ENCODE results near the gene PTPRN2. TPM values are rescaled to one million over a fixed set of nuclear protein-coding genes. Genes with fewer than 3 reads are reported as not detected.

The PTPRN2 gene
- total RNA-seq, 4 donors from 2014 or later = 14.9 to 34.3 (median 21.3) TPM

DNA sequence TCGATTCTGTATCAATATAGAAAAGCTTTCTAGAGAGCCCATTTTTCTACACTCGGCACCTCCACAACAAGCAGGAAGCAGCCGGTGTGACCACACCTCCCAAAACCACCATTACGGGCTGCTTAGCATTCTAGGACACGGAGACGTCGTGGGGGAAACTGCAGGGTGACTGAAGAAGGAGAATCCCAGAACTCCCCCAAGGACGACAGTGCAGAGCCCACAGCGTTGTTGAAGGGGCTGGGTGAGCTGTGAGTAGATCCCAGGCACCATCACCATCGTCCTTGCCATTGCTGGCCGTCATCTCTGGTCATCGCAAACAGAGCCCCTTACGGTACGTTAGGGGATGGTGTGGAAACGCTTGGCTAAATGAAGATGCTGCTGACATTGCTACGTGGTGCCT, 351.8 kb downstream of the PTPRN2 start:
- no peak for TF ChIP-seq POLR2A (IDR thresholded peaks at IDR 0.05)
- TF ChIP-seq, protein P1, sequence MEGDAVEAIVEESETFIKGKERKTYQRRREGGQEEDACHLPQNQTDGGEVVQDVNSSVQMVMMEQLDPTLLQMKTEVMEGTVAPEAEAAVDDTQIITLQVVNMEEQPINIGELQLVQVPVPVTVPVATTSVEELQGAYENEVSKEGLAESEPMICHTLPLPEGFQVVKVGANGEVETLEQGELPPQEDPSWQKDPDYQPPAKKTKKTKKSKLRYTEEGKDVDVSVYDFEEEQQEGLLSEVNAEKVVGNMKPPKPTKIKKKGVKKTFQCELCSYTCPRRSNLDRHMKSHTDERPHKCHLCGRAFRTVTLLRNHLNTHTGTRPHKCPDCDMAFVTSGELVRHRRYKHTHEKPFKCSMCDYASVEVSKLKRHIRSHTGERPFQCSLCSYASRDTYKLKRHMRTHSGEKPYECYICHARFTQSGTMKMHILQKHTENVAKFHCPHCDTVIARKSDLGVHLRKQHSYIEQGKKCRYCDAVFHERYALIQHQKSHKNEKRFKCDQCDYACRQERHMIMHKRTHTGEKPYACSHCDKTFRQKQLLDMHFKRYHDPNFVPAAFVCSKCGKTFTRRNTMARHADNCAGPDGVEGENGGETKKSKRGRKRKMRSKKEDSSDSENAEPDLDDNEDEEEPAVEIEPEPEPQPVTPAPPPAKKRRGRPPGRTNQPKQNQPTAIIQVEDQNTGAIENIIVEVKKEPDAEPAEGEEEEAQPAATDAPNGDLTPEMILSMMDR (IDR thresholded peaks at IDR 0.05) = no peak
- no peaks in the 10 kb centered on the region for H3K36me3 ChIP-seq
- H3K4me1 ChIP-seq = no peaks in the 10 kb centered on the region
- H3K27ac ChIP-seq = no peak overlapping the region
- peak in 1 of 3 donors; percentile 23 for DNase-seq
- H3K4me3 ChIP-seq = no peak overlapping the region
- peaks cover 0 to 5% (median 0%) of the 10 kb centered on the region in 4 donors for H3K9me3 ChIP-seq
- no peaks in the 10 kb centered on the region for H3K27me3 ChIP-seq

DNA sequence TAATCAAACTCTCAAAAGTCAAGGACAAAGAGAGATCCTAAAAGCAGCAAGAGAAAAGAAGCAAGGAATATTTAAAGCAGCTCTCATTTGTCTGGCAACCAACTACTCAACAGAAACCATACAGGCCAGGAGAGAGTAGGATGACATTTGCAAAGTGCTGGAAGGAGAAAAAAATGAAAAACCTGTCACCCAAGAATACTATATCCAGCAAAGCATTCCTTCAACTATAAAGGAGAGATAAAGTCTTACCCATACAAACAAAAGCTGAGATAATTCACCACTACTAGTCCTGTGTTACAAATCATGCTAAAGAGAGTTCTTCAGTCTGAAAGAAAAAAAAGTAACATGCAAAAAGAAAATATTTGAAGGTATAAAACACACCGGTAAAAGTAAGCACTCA, 357.7 kb downstream of the PTPRN2 start:
- TF ChIP-seq POLR2A (IDR thresholded peaks at IDR 0.05) = no peak
- TF ChIP-seq, protein P1 (IDR thresholded peaks at IDR 0.05) = no peak
- no peak for DNase-seq
- Histone ChIP-seq H3K27me3 (no peaks in the 10 kb centered on the region), H3K9me3 (peaks cover 0 to 6% (median 0%) of the 10 kb centered on the region in 4 donors), H3K4me1 (no peaks in the 10 kb centered on the region), H3K36me3 (no peaks in the 10 kb centered on the region), H3K4me3 (no peak overlapping the region), H3K27ac (no peak overlapping the region)

DNA sequence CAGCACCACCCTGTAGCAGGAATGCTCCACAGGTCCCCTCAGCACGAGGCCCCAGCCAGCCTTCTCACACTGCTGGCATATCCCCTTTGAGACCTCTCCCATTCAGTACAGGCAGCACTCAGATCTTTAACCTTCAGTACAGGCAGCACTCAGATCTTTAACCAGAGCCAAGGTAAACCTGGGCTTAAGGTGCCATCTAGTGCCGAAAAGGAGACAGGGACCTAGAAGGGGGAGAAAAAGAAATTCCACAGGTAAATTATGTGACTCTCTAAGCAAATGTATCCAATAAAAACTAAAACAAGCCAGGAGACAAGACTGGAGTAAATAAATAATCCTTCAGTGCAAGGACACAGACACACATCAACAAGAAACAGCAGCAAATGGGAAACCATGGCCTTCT, 358.6 kb downstream of the PTPRN2 start:
- peaks cover 0 to 6% (median 0%) of the 10 kb centered on the region in 4 donors for H3K9me3 ChIP-seq
- H3K27me3 ChIP-seq = no peaks in the 10 kb centered on the region
- H3K4me3 ChIP-seq = no peak overlapping the region
- TF ChIP-seq POLR2A (IDR thresholded peaks at IDR 0.05) = no peak
- TF ChIP-seq, protein P1 (IDR thresholded peaks at IDR 0.05) = no peak
- no peaks in the 10 kb centered on the region for H3K4me1 ChIP-seq
- no peak overlapping the region for H3K27ac ChIP-seq
- DNase-seq = no peak
- H3K36me3 ChIP-seq = no peaks in the 10 kb centered on the region

DNA sequence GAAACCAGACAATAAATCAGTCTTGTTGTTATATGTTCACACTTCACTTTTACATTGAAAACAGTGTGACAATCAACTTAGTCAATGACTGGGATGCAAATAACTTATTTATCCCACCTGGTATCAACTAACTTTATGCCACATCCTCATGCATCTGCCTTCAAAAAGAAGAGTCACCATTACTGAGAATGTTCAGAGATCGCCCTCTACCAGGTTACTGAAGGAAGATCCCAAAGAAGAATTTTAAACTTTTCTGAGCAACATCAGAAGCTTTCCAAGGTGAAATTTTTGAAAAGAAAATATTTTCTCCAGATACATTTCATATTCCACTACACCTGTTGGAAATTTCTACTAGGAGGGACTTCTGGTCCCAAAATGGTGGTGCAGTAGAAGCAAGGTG, 359.5 kb downstream of the PTPRN2 start:
- Histone ChIP-seq H3K4me1 (no peaks in the 10 kb centered on the region), H3K4me3 (no peak overlapping the region), H3K9me3 (peaks cover 0 to 6% (median 0%) of the 10 kb centered on the region in 4 donors), H3K36me3 (no peaks in the 10 kb centered on the region), H3K27me3 (no peaks in the 10 kb centered on the region), H3K27ac (no peak overlapping the region)
- DNase-seq = no peak
- TF ChIP-seq, protein P1 (IDR thresholded peaks at IDR 0.05) = no peak
- TF ChIP-seq POLR2A (IDR thresholded peaks at IDR 0.05) = no peak

DNA sequence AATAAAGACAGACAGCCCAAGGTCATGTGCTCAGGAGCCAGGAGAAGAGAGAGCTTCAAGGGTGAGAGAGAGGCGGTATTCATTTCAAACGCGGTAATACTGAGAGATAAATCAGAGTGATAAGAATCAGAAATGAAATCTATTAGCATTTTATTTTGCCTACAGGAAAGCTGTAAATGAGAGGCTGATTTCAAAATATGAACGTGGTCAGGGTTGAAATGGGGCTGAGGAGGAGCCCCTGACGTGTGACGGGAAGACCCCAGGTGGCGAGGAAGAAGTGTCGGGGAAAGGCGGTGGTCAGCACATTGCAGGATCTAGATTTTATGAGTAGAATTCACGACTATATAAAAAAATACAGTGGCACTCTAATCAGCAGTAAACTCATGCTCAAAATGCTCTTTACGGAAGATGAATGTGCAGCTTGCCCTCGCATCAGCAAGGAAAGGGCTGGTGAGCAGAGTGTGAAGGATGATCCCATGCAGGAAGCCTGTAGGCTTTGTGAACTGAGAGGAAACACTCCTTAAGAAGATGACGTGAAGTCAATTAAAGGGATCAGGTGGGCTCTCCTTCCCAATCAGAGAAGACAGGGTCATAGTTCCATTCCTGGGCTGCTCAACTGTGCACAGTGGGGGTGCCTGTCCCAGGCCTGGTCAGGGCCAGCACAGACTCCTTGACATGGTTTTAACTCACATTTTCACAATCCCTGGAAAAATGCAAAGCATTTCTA, 360.2 kb downstream of the PTPRN2 start:
- Histone ChIP-seq H3K36me3 (no peaks in the 10 kb centered on the region), H3K4me1 (no peaks in the 10 kb centered on the region), H3K9me3 (peaks cover 0 to 6% (median 0%) of the 10 kb centered on the region in 4 donors), H3K4me3 (no peak overlapping the region), H3K27ac (no peak overlapping the region), H3K27me3 (no peaks in the 10 kb centered on the region)
- TF ChIP-seq, protein P1 (IDR thresholded peaks at IDR 0.05) = no peak
- TF ChIP-seq POLR2A (IDR thresholded peaks at IDR 0.05) = no peak
- DNase-seq = no peak
